Neuron (in vitro differentiated cells): Measurements from ENCODE around the gene PDE10A.

ENCODE experiments used
- H2AFZ ChIP-seq: one replicate; pipeline ENCODE4 v1.6.1; 2013; ENCODE audit warnings: low read depth, mild to moderate bottlenecking, inconsistent platforms, low read length, moderate library complexity
- H3K27me3 ChIP-seq: one replicate; pipeline ENCODE4 v1.6.1; 2013; ENCODE audit warnings: low read length; ENCODE audit not compliant: insufficient read depth
- H3K36me3 ChIP-seq: one replicate; pipeline ENCODE4 v1.6.1; 2013; ENCODE audit warnings: low read length; ENCODE audit not compliant: insufficient read depth
- H3K4me1 ChIP-seq: one replicate; pipeline ENCODE4 v1.6.1; 2013; ENCODE audit warnings: low read length; ENCODE audit not compliant: insufficient read depth
- H3K4me3 ChIP-seq: 2 replicates; pipeline ENCODE4 v1.5.1; 2013; ENCODE audit warnings: mild to moderate bottlenecking, low read length, moderate library complexity
- H3K9me3 ChIP-seq: one replicate; pipeline ENCODE4 v1.6.1; 2013; ENCODE audit warnings: low read length

PDE10A gene

DNA sequence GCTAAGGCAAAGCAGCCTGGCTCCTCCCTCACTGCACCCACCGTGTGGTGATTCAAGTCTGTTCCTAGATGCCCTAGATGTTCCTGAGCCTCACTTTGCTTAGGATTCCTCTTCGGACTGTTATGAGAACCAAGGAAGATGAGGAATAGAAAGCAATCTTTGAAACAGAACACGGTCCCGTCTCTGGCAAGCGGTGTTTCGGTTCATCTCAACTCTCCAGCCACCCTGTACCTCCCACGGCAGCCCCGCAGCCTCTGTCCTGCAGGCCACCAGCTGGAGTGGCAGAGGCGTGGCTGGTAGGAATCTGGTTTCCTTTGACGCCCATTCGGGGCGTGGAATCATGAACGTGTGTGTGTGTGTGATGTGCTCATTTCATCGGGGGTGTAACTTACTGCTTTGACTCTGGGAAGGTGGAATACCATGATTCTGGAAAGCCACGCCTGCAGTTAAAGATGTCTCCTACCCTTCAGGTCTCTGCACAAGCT is 21.3 kb downstream of the PDE10A start:
- Histone ChIP-seq H3K4me3 (no peak overlapping the region), H3K4me1 (peaks cover 16% of the 10 kb centered on the region), H3K9me3 (no peaks in the 10 kb centered on the region), H3K36me3 (peaks cover 5% of the 10 kb centered on the region), H2AFZ (no peak overlapping the region), H3K27me3 (no peaks in the 10 kb centered on the region)

DNA sequence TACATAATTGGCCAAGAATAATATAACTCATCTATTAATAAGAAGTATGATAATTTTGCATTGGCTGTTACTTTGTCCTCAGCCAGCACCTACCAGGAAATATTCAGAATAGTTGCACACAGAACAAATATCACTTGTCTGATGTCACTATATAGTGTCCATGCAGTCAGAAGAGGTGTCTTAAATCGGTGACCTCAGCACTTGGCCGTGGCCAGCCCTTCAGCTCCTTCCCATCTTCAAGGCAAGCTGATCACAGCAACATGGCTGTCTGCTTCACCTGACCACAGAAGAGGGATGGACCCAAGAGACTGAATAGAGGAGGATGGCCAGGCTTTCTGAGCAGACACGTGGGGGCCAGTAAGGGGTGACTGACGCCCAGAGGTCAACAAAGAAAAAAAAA is 22.2 kb downstream of the PDE10A start:
- no peak overlapping the region for H2AFZ ChIP-seq
- H3K9me3 ChIP-seq = no peaks in the 10 kb centered on the region
- peaks cover 5% of the 10 kb centered on the region for H3K36me3 ChIP-seq
- no peaks in the 10 kb centered on the region for H3K27me3 ChIP-seq
- H3K4me1 ChIP-seq = peaks cover 22% of the 10 kb centered on the region
- no peak overlapping the region for H3K4me3 ChIP-seq

GRCh38 chr6:165638530-165638929 is 24.5 kb downstream of the PDE10A start:
- Histone ChIP-seq H3K36me3 (no peaks in the 10 kb centered on the region), H3K9me3 (no peaks in the 10 kb centered on the region), H3K4me3 (no peak overlapping the region), H3K27me3 (no peaks in the 10 kb centered on the region), H3K4me1 (peaks cover 22% of the 10 kb centered on the region), H2AFZ (no peak overlapping the region)

GRCh38 chr6:165637586-165637985 is 25.5 kb downstream of the PDE10A start:
- Histone ChIP-seq H3K27me3 (no peaks in the 10 kb centered on the region), H3K4me1 (peaks cover 22% of the 10 kb centered on the region), H3K36me3 (no peaks in the 10 kb centered on the region), H3K9me3 (no peaks in the 10 kb centered on the region), H2AFZ (no peak overlapping the region), H3K4me3 (no peak overlapping the region)

GRCh38 chr6:165636402-165637048 is 26.5 kb downstream of the PDE10A start:
- no peaks in the 10 kb centered on the region for H3K27me3 ChIP-seq
- no peaks in the 10 kb centered on the region for H3K9me3 ChIP-seq

GRCh38 chr6:165635965-165636364 is 27.1 kb downstream of the PDE10A start:
- H2AFZ ChIP-seq = no peak overlapping the region
- no peaks in the 10 kb centered on the region for H3K36me3 ChIP-seq

More at GRCh38 chr6:165636402-165637048, 26.5 kb downstream of the PDE10A start:
- Histone ChIP-seq H3K4me3 (no peak overlapping the region), H3K4me1 (peaks cover 22% of the 10 kb centered on the region), H3K36me3 (no peaks in the 10 kb centered on the region), H2AFZ (no peak overlapping the region)

DNA sequence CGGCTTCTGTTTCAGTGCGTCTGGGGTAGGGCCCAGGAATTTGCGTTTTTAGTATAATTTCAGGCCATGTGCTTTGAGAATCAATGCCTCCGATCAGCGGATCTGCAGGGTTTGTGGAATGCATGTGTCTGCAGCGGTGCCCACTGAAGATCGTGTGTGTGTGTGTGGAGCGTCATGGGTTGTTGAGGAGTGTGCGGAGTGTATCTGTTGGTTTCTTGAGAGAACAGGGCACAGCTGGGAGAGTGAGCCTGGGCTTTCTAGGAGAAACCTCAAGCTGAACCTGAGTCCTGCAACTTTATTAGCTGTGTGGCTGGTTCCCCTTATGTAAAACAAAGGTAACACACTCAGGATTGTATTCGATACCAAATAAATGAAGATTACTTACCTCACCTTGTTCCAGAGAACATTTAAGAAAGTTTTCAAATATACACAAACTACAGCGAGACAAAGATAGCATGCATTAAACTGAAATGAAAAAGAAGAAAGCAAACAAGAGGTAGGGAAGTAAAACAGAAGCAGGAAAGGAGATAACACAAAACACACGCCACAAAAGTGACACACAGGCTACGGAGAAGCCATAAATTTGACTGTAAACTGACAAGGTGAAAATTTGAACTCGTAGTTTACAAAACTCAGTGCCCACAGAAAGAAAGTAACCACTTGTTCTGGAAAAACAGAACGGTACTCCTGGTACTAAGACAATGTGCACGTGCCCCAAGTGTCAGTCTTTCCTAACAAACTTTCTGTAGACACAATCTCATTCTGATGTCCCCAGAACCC is 28.8 kb downstream of the PDE10A start:
- Histone ChIP-seq H3K27me3 (no peaks in the 10 kb centered on the region), H3K36me3 (no peaks in the 10 kb centered on the region), H3K4me1 (peaks cover 29% of the 10 kb centered on the region), H3K4me3 (no peak overlapping the region), H2AFZ (no peak overlapping the region), H3K9me3 (no peaks in the 10 kb centered on the region)

More at GRCh38 chr6:165635965-165636364, 27.1 kb downstream of the PDE10A start:
- Histone ChIP-seq H3K27me3 (no peaks in the 10 kb centered on the region), H3K4me3 (no peak overlapping the region), H3K9me3 (no peaks in the 10 kb centered on the region), H3K4me1 (peaks cover 25% of the 10 kb centered on the region)

DNA sequence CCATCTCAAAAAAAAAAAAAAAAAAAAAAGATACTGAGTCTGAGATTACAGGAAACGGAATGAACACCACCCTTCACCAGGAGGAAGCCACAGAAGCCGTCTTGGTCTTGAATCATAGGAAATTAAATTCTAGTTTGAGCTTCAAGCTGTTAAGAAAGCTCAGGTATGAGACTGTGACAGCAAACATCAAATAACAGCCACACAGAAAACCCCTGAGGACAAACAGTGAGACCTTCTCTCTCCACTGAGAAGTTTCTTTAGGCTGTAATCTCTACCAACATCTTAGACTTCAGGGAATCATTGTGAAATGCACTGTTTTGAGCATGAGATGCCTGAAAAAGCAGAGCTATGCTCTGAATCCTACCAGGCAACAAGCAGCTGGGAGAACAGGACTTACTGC is 30.8 kb downstream of the PDE10A start:
- Histone ChIP-seq H3K9me3 (no peaks in the 10 kb centered on the region), H3K36me3 (no peaks in the 10 kb centered on the region), H2AFZ (no peak overlapping the region), H3K27me3 (no peaks in the 10 kb centered on the region), H3K4me3 (no peak overlapping the region), H3K4me1 (peaks cover 17% of the 10 kb centered on the region)

DNA sequence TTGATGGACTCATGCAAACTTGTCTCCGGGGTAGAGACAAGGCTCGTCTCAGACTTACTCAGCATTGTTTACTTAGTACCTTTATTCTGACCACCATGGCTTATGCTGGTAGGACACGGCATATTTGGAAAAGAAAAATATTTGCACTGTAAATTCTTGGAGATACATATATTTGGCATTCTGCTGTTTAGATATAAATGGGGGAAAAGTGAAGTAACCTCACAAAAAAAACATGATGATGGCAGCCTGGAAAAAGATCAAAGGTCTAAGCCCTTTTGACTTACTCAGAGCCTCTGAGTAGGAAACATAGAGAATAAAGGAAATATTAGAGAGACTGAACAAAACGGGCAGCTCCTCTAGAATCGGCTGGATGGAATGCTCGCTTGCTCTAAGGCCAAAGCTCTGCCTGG is 32.5 kb downstream of the PDE10A start:
- H3K9me3 ChIP-seq = no peaks in the 10 kb centered on the region
- no peak overlapping the region for H2AFZ ChIP-seq
- no peaks in the 10 kb centered on the region for H3K36me3 ChIP-seq
- no peaks in the 10 kb centered on the region for H3K27me3 ChIP-seq
- H3K4me1 ChIP-seq = peaks cover 6% of the 10 kb centered on the region
- H3K4me3 ChIP-seq = no peak overlapping the region

- Histone ChIP-seq H3K9me3 (peaks cover 6% of the 10 kb centered on the region), H2AFZ (no peak overlapping the region), H3K36me3 (no peaks in the 10 kb centered on the region), H3K4me3 (no peak overlapping the region), H3K27me3 (no peaks in the 10 kb centered on the region), H3K4me1 (peaks cover 6% of the 10 kb centered on the region)
Observed at GRCh38 chr6:165628955-165629354, 34.1 kb downstream of the PDE10A start.

- Histone ChIP-seq H3K4me1 (peaks cover 6% of the 10 kb centered on the region), H3K36me3 (no peaks in the 10 kb centered on the region), H2AFZ (no peak overlapping the region), H3K9me3 (peaks cover 7% of the 10 kb centered on the region), H3K27me3 (no peaks in the 10 kb centered on the region), H3K4me3 (no peak overlapping the region)
Observed at GRCh38 chr6:165627366-165627765, 35.7 kb downstream of the PDE10A start.

GRCh38 chr6:165626711-165627110 is 36.3 kb downstream of the PDE10A start:
- Histone ChIP-seq H3K4me1 (peaks cover 6% of the 10 kb centered on the region), H3K4me3 (no peak overlapping the region), H3K27me3 (no peaks in the 10 kb centered on the region), H3K9me3 (peaks cover 7% of the 10 kb centered on the region), H2AFZ (no peak overlapping the region), H3K36me3 (no peaks in the 10 kb centered on the region)

DNA sequence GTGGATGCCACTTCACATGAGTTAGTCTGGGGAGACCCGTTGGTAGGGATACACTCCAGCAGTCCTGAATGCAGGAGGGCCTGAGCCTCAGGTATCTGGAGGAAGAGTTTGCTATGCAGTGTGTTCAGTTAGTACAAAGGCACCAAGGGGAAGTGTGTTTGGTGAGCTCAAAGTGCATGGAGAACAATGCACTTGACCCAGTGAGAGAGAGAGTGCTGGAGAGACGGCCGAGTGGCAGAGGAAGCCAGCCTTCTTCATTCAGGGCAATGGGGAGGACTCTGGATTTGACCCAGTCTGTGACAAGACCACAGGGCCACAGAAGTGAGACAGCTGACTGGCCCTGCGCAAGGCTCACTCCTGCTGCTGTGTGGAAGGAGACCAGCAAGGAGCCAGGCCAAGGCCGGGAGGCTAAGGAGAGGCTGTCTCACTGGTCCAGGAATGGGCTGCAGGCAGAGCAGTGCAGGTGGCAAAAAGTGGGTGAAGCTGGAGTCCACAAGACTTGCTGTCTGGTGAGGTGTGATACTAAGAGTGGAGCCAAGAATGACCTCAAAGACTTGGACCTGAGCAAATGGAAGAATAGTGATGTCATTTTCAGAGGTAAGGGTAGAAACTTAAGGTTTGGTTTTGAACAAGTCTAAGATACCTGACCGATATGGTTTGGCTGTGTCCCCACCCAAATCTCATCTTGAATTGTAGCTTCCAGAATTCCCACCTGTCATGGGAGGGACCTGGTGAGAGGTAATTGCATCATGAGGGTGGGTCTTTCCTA is 38.0 kb downstream of the PDE10A start:
- H2AFZ ChIP-seq = no peak overlapping the region
- H3K4me3 ChIP-seq = no peak overlapping the region
- no peaks in the 10 kb centered on the region for H3K36me3 ChIP-seq
- H3K27me3 ChIP-seq = no peaks in the 10 kb centered on the region
- peaks cover 7% of the 10 kb centered on the region for H3K9me3 ChIP-seq
- no peaks in the 10 kb centered on the region for H3K4me1 ChIP-seq
